ENCODE results near the gene FSIP1. TPM values are rescaled to one million over a fixed set of nuclear protein-coding genes. Genes with fewer than 3 reads are reported as not detected.

FSIP1 gene
- total RNA-seq, 4 donors from 2014 or later = 0.17 TPM; not detected in 3

- TF ChIP-seq CTCF (IDR thresholded peaks at IDR 0.05) (no peak), POLR2A (IDR thresholded peaks at IDR 0.05) (no peak)
- intact Hi-C loops (cut with DNase I; ENCODE audit: low total_unique reads) = no loop called here
- H3K4me3 ChIP-seq (ENCODE audit: low read depth, poor library complexity, severe bottlenecking) = no peak overlapping the region
- 74 to 82% methylated on average over 13 of the region's 13 CpGs for WGBS, 2 donors
- DNase-seq (ENCODE audit: low spot score in 2 of 2) = no peak
Measured at GRCh38 chr15:39587731-39588530, 194.7 kb downstream of the FSIP1 start.

GRCh38 chr15:39587096-39587721 lies 195.4 kb downstream of the FSIP1 start:
- DNase-seq (ENCODE audit: low spot score in 2 of 2) = no peak
- TF ChIP-seq POLR2A (IDR thresholded peaks at IDR 0.05) (no peak), CTCF (IDR thresholded peaks at IDR 0.05) (no peak)
- intact Hi-C loops (cut with DNase I; ENCODE audit: low total_unique reads) = no loop called here
- no peak overlapping the region for H3K4me3 ChIP-seq (ENCODE audit: low read depth, poor library complexity, severe bottlenecking)
- WGBS, 2 donors = 92 to 96% methylated on average over 17 of the region's 17 CpGs

GRCh38 chr15:39586387-39587095 lies 196.1 kb downstream of the FSIP1 start:
- no peak overlapping the region for H3K4me3 ChIP-seq (ENCODE audit: low read depth, poor library complexity, severe bottlenecking)
- 57 to 72% methylated on average over 10 of the region's 10 CpGs for WGBS, 2 donors
- intact Hi-C loops (cut with DNase I; ENCODE audit: low total_unique reads) = no loop called here

GRCh38 chr15:39585871-39586301 lies 196.8 kb downstream of the FSIP1 start:
- no peak overlapping the region for H3K4me3 ChIP-seq (ENCODE audit: low read depth, poor library complexity, severe bottlenecking)
- 56 to 90% methylated on average over 4 of the region's 4 CpGs for WGBS, 2 donors
- DNase-seq (ENCODE audit: low spot score in 2 of 2) = no peak
- TF ChIP-seq CTCF (IDR thresholded peaks at IDR 0.05) (no peak), POLR2A (IDR thresholded peaks at IDR 0.05) (no peak)
- intact Hi-C loops (cut with DNase I; ENCODE audit: low total_unique reads) = no loop called here

More at GRCh38 chr15:39586387-39587095, 196.1 kb downstream of the FSIP1 start:
- DNase-seq (ENCODE audit: low spot score in 2 of 2) = peak in 1 of 2 donors; percentile 49
- TF ChIP-seq POLR2A (IDR thresholded peaks at IDR 0.05) = no peak
- no peak for TF ChIP-seq CTCF (IDR thresholded peaks at IDR 0.05)

- 77 to 90% methylated on average over 4 of the region's 4 CpGs for WGBS, 2 donors
- intact Hi-C loops (cut with DNase I; ENCODE audit: low total_unique reads) = no loop called here
Measured at GRCh38 chr15:39585389-39585841, 197.2 kb downstream of the FSIP1 start.

More at GRCh38 chr15:39585389-39585841, 197.2 kb downstream of the FSIP1 start:
- TF ChIP-seq POLR2A (IDR thresholded peaks at IDR 0.05) (no peak), CTCF (IDR thresholded peaks at IDR 0.05) (no peak)
- DNase-seq (ENCODE audit: low spot score in 2 of 2) = no peak
- H3K4me3 ChIP-seq (ENCODE audit: low read depth, poor library complexity, severe bottlenecking) = no peak overlapping the region

All from lower leg skin (tissue), 4 donors.